ENCODE measurements around the gene IGF2R.

Gene IGF2R

GRCh38 chr6:159983641-159984080, 14.8 kb downstream of the IGF2R start:
- no peak overlapping the region for H2AFZ ChIP-seq (ENCODE audit: low read depth, low read length)

DNA sequence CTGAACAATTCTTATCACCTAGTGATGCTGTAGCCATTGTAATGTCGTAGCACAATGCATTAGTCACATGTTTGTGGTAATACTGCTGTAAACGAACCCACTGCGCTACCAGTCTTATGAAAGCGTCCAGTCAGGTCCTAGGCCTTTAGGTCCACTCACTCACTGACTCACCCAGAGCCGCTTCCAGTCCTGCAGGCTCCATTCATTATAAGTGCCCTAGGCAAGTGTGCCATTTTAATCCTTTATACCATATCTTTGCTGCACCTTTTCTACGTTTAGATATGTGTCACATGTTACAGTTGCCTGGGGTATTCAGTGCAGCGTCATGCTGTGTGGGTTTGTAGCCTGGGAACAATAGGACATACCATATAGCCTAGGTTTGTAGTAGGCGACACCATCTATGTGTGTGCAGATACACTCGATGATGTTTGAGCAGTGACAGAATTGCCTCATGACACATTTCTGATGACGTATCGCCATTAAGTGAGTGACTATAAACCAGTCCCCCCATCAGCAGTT, 15.4 kb downstream of the IGF2R start:
- Histone ChIP-seq H3K36me3 (ENCODE audit: insufficient read depth, low read length) (no peaks in the 10 kb centered on the region), H3K27me3 (ENCODE audit: insufficient read depth, low read length) (no peaks in the 10 kb centered on the region), H2AFZ (ENCODE audit: low read depth, low read length) (no peak overlapping the region), H3K4me1 (ENCODE audit: insufficient read depth, low read length) (peaks cover 36% of the 10 kb centered on the region), H3K9me3 (ENCODE audit: low read length) (peaks cover 4% of the 10 kb centered on the region), H3K4me3 (ENCODE audit: low read length) (no peak overlapping the region)

More at GRCh38 chr6:159983641-159984080, 14.8 kb downstream of the IGF2R start:
- H3K36me3 ChIP-seq (ENCODE audit: insufficient read depth, low read length), result no peaks in the 10 kb centered on the region
- H3K9me3 ChIP-seq (ENCODE audit: low read length), result peaks cover under 1% of the 10 kb centered on the region
- no peak overlapping the region for H3K4me3 ChIP-seq (ENCODE audit: low read length)
- H3K4me1 ChIP-seq (ENCODE audit: insufficient read depth, low read length), result peaks cover 43% of the 10 kb centered on the region
- no peaks in the 10 kb centered on the region for H3K27me3 ChIP-seq (ENCODE audit: insufficient read depth, low read length)

GRCh38 chr6:159985296-159985945, 16.5 kb downstream of the IGF2R start:
- Histone ChIP-seq H3K27me3 (ENCODE audit: insufficient read depth, low read length) (no peaks in the 10 kb centered on the region), H3K4me3 (ENCODE audit: low read length) (no peak overlapping the region), H3K4me1 (ENCODE audit: insufficient read depth, low read length) (peaks cover 30% of the 10 kb centered on the region), H3K36me3 (ENCODE audit: insufficient read depth, low read length) (no peaks in the 10 kb centered on the region), H2AFZ (ENCODE audit: low read depth, low read length) (no peak overlapping the region), H3K9me3 (ENCODE audit: low read length) (peaks cover 4% of the 10 kb centered on the region)

- peaks cover 20% of the 10 kb centered on the region for H3K36me3 ChIP-seq (ENCODE audit: insufficient read depth, low read length)
- H3K4me1 ChIP-seq (ENCODE audit: insufficient read depth, low read length), result peaks cover 7% of the 10 kb centered on the region
- no peak overlapping the region for H2AFZ ChIP-seq (ENCODE audit: low read depth, low read length)
- no peaks in the 10 kb centered on the region for H3K27me3 ChIP-seq (ENCODE audit: insufficient read depth, low read length)
- H3K4me3 ChIP-seq (ENCODE audit: low read length), result no peak overlapping the region
- peaks cover 19% of the 10 kb centered on the region for H3K9me3 ChIP-seq (ENCODE audit: low read length)
These were observed 20.1 kb downstream of the IGF2R start for GRCh38 chr6:159988983-159989454.

DNA sequence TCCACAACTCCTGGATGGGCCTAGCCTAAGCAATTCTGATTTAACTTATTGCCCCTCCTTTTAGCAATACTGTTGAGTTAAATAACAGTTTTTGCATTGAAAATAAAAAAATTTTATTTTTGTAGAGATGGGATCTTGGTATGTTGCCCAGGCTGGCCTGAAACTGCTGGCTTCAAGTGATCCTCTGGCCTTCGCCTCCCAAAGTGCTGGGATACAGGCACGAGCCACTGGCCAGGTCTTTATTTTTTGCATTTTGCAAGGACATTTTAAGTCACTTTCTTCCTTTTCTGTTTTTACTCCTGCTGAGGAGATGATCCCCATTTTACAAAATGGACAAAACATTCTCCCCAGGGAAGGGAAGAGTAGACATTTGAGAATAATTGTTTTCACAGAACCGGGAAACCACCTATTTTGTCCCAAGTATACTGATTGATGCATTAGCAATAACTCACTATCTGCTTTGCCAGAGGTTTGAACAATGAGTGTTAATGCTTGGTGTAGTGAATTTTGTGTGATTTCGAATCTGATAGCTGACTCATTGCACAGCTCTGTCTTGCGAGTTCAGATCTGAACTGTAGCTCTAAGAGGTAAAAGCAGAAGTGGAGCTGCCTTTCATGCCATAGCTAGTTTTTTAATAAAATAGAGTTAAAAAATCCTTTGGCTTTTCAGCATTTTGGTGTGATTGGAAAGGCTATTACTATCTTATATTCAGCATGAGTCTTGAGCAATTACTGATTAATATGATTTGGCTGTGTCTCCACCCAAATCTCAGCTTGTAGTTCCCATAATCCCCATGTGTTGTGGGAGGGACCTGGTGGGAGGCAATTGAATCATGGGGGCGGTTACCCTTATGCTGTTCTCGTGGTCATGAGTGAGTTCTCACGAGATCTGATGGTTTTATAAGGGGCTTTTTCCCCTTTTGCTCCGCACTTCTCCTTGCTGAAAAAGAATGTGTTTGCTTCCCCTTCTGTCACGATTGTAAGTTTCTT, 20.9 kb downstream of the IGF2R start:
- Histone ChIP-seq H3K36me3 (ENCODE audit: insufficient read depth, low read length) (peaks cover 20% of the 10 kb centered on the region), H3K27me3 (ENCODE audit: insufficient read depth, low read length) (no peaks in the 10 kb centered on the region), H3K4me1 (ENCODE audit: insufficient read depth, low read length) (no peaks in the 10 kb centered on the region), H3K9me3 (ENCODE audit: low read length) (peaks cover 19% of the 10 kb centered on the region), H2AFZ (ENCODE audit: low read depth, low read length) (no peak overlapping the region), H3K4me3 (ENCODE audit: low read length) (no peak overlapping the region)

- Histone ChIP-seq H3K4me3 (ENCODE audit: low read length) (no peak overlapping the region), H3K9me3 (ENCODE audit: low read length) (peaks cover 29% of the 10 kb centered on the region), H3K4me1 (ENCODE audit: insufficient read depth, low read length) (no peaks in the 10 kb centered on the region), H3K36me3 (ENCODE audit: insufficient read depth, low read length) (peaks cover 27% of the 10 kb centered on the region), H2AFZ (ENCODE audit: low read depth, low read length) (no peak overlapping the region), H3K27me3 (ENCODE audit: insufficient read depth, low read length) (no peaks in the 10 kb centered on the region)
These were observed 23.5 kb downstream of the IGF2R start for GRCh38 chr6:159992366-159992765.

DNA sequence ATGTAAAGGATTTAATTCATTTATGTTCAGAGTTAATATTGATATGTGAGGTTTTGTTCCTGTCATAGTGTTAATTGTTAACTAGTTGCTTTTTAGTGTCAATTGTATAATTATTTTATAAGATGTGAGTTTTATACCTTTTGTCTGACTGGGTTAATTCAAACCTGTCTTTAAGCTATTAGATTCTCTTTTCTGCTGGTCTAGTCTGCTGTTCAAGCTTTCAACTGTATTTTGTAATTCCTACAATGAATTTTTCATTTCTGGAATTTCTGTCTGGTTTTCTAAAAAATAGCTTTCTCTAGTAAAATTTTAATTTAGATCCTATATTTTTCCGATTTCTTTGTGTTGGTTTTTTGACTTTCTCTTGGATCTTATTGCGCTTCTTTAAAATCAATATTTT, 26.5 kb downstream of the IGF2R start:
- H2AFZ ChIP-seq (ENCODE audit: low read depth, low read length), result no peak overlapping the region
- no peaks in the 10 kb centered on the region for H3K27me3 ChIP-seq (ENCODE audit: insufficient read depth, low read length)
- no peaks in the 10 kb centered on the region for H3K4me1 ChIP-seq (ENCODE audit: insufficient read depth, low read length)
- H3K4me3 ChIP-seq (ENCODE audit: low read length), result no peak overlapping the region
- H3K9me3 ChIP-seq (ENCODE audit: low read length), result peaks cover 37% of the 10 kb centered on the region
- H3K36me3 ChIP-seq (ENCODE audit: insufficient read depth, low read length), result peaks cover 39% of the 10 kb centered on the region

GRCh38 chr6:159996087-159996622, 27.3 kb downstream of the IGF2R start:
- Histone ChIP-seq H3K36me3 (ENCODE audit: insufficient read depth, low read length) (peaks cover 36% of the 10 kb centered on the region), H3K9me3 (ENCODE audit: low read length) (peaks cover 34% of the 10 kb centered on the region), H3K27me3 (ENCODE audit: insufficient read depth, low read length) (no peaks in the 10 kb centered on the region)

GRCh38 chr6:159996626-159997497, 28.0 kb downstream of the IGF2R start:
- H2AFZ ChIP-seq (ENCODE audit: low read depth, low read length), result no peak overlapping the region
- no peaks in the 10 kb centered on the region for H3K27me3 ChIP-seq (ENCODE audit: insufficient read depth, low read length)
- H3K9me3 ChIP-seq (ENCODE audit: low read length), result peaks cover 29% of the 10 kb centered on the region
- H3K4me1 ChIP-seq (ENCODE audit: insufficient read depth, low read length), result no peaks in the 10 kb centered on the region
- no peak overlapping the region for H3K4me3 ChIP-seq (ENCODE audit: low read length)
- peaks cover 29% of the 10 kb centered on the region for H3K36me3 ChIP-seq (ENCODE audit: insufficient read depth, low read length)

More at GRCh38 chr6:159996087-159996622, 27.3 kb downstream of the IGF2R start:
- Histone ChIP-seq H2AFZ (ENCODE audit: low read depth, low read length) (no peak overlapping the region), H3K4me1 (ENCODE audit: insufficient read depth, low read length) (no peaks in the 10 kb centered on the region), H3K4me3 (ENCODE audit: low read length) (no peak overlapping the region)

DNA sequence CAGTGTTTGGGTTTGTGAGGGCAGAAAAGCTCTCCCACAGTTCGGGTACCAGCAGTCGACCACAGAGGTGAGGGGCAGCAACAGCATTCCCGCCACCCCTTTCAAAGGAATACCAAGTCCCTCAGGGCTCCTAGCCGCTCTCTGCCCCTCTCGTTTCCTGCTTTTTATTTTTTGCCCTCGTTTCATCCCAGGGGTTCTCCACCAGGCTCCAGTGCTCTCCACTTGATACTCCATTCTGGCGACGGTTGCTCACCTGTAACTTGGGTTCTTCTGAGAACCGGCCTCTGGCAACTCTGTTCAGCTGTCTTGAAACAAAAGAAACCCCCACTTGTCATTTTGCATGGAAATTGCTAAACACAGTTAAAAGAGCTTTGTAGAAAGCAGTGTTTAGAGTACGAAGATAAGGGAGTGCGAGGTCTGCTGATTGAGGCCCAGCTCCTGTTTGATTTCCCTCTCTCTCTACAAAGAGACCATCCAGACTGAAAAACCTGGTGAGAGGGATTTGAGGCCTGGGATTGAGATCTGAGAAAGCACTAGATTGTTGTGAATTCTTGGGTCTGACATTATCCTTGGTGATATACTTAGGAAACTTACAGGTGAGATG, 28.7 kb downstream of the IGF2R start:
- Histone ChIP-seq H3K27me3 (ENCODE audit: insufficient read depth, low read length) (no peaks in the 10 kb centered on the region), H3K36me3 (ENCODE audit: insufficient read depth, low read length) (peaks cover 25% of the 10 kb centered on the region), H3K4me1 (ENCODE audit: insufficient read depth, low read length) (no peaks in the 10 kb centered on the region), H3K4me3 (ENCODE audit: low read length) (no peak overlapping the region), H2AFZ (ENCODE audit: low read depth, low read length) (no peak overlapping the region), H3K9me3 (ENCODE audit: low read length) (peaks cover 25% of the 10 kb centered on the region)

DNA sequence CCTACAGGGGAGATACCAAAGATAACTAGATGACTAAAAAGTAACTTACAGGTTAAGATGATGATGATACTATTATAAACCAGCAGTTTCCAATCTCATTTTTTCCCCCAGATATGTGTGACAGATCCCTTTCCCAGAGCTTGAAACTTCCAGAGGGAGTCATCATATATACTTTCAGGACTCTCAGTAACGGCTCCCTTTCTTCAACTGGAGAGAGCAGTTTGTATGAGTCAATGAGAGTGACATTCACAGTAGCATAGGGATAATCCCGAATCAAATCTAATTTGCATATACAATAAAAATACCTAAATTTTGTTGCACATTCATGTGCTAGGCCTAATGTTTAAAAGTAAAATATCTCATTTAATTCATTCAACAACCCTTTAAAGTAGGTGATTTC, 29.7 kb downstream of the IGF2R start:
- Histone ChIP-seq H3K4me3 (ENCODE audit: low read length) (no peak overlapping the region), H3K9me3 (ENCODE audit: low read length) (peaks cover 22% of the 10 kb centered on the region), H3K36me3 (ENCODE audit: insufficient read depth, low read length) (peaks cover 22% of the 10 kb centered on the region)

DNA sequence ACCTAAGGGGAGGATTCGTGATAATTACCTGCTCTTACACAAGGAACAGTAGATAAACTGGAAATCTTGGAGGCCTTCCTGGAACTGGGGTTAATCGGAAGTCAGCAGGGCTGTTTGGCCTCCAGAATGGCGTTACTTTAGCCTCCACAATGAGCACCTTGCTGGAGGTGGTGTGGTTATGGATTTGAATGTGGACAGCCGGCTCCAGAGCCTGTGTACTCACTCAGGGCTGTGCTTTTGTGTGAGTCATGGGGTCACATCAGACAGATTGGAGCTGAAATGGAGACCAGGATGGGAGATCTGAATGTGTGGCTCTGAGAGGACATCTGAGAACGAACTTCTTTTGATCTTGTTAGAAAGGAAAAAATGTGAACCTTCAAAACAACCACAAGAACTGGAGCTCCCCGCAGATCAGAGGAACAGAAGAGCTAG, 30.4 kb downstream of the IGF2R start:
- H3K36me3 ChIP-seq (ENCODE audit: insufficient read depth, low read length), result peaks cover 22% of the 10 kb centered on the region
- H3K4me3 ChIP-seq (ENCODE audit: low read length), result no peak overlapping the region
- peaks cover 25% of the 10 kb centered on the region for H3K9me3 ChIP-seq (ENCODE audit: low read length)
- no peak overlapping the region for H2AFZ ChIP-seq (ENCODE audit: low read depth, low read length)
- no peaks in the 10 kb centered on the region for H3K4me1 ChIP-seq (ENCODE audit: insufficient read depth, low read length)
- H3K27me3 ChIP-seq (ENCODE audit: insufficient read depth, low read length), result no peaks in the 10 kb centered on the region

More for the DNA sequence above, 29.7 kb downstream of the IGF2R start:
- no peaks in the 10 kb centered on the region for H3K4me1 ChIP-seq (ENCODE audit: insufficient read depth, low read length)
- no peaks in the 10 kb centered on the region for H3K27me3 ChIP-seq (ENCODE audit: insufficient read depth, low read length)
- H2AFZ ChIP-seq (ENCODE audit: low read depth, low read length), result no peak overlapping the region
